Calu3 (cell line): Measurements from ENCODE around the gene INTS6. TPM values are rescaled to one million over a fixed set of nuclear protein-coding genes. Genes with fewer than 3 reads are reported as not detected.

Experiments
- BruUV-seq: library from RNA; stranded (reverse); fragments of 400-500 nt; replicated peaks from 2 replicates; lab custom pipeline; 2021; lab: Mats Ljungman, UMichigan
- CTCF ChIA-PET: fragments of 300-600 bp; sonication (Branson Sonifier 250); formaldehyde crosslinking; loops from one replicate; lab custom pipeline; 2022; ENCODE audit warnings: antibody characterized with exemption; lab: Charles Lee
- DNase-seq: peaks from one replicate; pipeline ENCODE4 v3.0.0; 2022
- H3K27ac Mint-ChIP-seq: one replicate; pipeline ENCODE4 v1.8.0; 2022; ENCODE audit warnings: mixed read lengths; ENCODE audit not compliant: unreplicated experiment
- H3K27me3 Mint-ChIP-seq: one replicate; pipeline ENCODE4 v1.8.0; 2022; ENCODE audit warnings: mixed read lengths; ENCODE audit not compliant: unreplicated experiment
- H3K36me3 Mint-ChIP-seq: one replicate; pipeline ENCODE4 v1.8.0; 2022; ENCODE audit warnings: mild to moderate bottlenecking, moderate library complexity, mixed read lengths; ENCODE audit not compliant: insufficient read depth, unreplicated experiment
- H3K4me1 Mint-ChIP-seq: one replicate; pipeline ENCODE4 v1.8.0; 2022; ENCODE audit warnings: mild to moderate bottlenecking, low read depth, mixed read lengths; ENCODE audit not compliant: unreplicated experiment
- H3K4me3 Mint-ChIP-seq: one replicate; pipeline ENCODE4 v1.8.0; 2022; ENCODE audit warnings: mild to moderate bottlenecking, low read depth, moderate library complexity, mixed read lengths; ENCODE audit not compliant: unreplicated experiment
- H3K9me3 Mint-ChIP-seq: one replicate; pipeline ENCODE4 v1.8.0; 2022; ENCODE audit warnings: low read depth, mixed read lengths; ENCODE audit not compliant: unreplicated experiment
- intact Hi-C: fragments of 100-400 bp; cut with micrococcal nuclease; formaldehyde crosslinking; loops from one replicate; pipeline ENCODE4 v1.10.0; 2022; ENCODE audit not compliant: unreplicated experiment
- total RNA-seq: library from RNA; stranded (reverse); gene quantifications from 2 replicates; pipeline ENCODE4 v1.2.3, GENCODE V29; 2022
- TF ChIP-seq, protein P1 (sequence below): fragments of 200-600 bp; IDR thresholded peaks from one replicate; pipeline ENCODE4 v1.8.0; 2022; ENCODE audit warnings: antibody characterized with exemption; ENCODE audit not compliant: unreplicated experiment

INTS6 gene
- total RNA-seq, 1 experiment from 2014 or later: 25.3 TPM

GRCh38 chr13:51412431-51412830, 40.4 kb downstream of the INTS6 start:
- Mint-ChIP-seq H3K27me3 (no peaks in the 10 kb centered on the region), H3K4me3 (no peak overlapping the region), H3K4me1 (no peaks in the 10 kb centered on the region), H3K27ac (no peak overlapping the region), H3K36me3 (no peaks in the 10 kb centered on the region), H3K9me3 (no peaks in the 10 kb centered on the region)
- intact Hi-C loops: no loop called here
- TF ChIP-seq, protein P1, sequence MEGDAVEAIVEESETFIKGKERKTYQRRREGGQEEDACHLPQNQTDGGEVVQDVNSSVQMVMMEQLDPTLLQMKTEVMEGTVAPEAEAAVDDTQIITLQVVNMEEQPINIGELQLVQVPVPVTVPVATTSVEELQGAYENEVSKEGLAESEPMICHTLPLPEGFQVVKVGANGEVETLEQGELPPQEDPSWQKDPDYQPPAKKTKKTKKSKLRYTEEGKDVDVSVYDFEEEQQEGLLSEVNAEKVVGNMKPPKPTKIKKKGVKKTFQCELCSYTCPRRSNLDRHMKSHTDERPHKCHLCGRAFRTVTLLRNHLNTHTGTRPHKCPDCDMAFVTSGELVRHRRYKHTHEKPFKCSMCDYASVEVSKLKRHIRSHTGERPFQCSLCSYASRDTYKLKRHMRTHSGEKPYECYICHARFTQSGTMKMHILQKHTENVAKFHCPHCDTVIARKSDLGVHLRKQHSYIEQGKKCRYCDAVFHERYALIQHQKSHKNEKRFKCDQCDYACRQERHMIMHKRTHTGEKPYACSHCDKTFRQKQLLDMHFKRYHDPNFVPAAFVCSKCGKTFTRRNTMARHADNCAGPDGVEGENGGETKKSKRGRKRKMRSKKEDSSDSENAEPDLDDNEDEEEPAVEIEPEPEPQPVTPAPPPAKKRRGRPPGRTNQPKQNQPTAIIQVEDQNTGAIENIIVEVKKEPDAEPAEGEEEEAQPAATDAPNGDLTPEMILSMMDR: no peak
- BruUV-seq: no TSS peak
- DNase-seq: no peak
- CTCF ChIA-PET: interaction anchor here (0.6 kb wide), 1 partner anchor 221 kb away, joined by 5 read pairs; no protein-coding TSS in a partner anchor

DNA sequence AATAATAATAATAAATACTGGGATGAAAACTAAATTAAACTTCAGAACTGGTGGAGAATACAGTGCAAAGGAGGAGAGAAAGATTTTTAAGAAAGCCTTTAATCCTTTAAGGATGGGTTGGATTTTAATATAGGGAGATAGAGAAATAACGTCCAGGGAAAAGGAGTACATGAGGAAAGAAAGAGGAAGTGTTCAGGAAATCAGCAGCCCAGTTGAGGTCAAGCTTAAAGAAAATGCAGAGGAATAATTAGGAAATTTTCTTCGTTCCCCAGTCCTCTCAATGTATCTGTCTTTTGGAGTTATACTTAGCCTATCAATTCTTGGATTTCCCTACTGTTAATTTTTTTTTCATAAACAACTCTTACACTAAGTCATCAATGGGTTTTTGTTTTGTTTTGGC, 47.7 kb downstream of the INTS6 start:
- Mint-ChIP-seq H3K4me1 (no peaks in the 10 kb centered on the region), H3K9me3 (no peaks in the 10 kb centered on the region), H3K27me3 (no peaks in the 10 kb centered on the region), H3K27ac (no peak overlapping the region), H3K4me3 (no peak overlapping the region), H3K36me3 (no peaks in the 10 kb centered on the region)
- TF ChIP-seq, protein P1: no peak
- no TSS peak for BruUV-seq
- intact Hi-C loops: no loop called here
- DNase-seq: no peak
- CTCF ChIA-PET: no interaction called here

GRCh38 chr13:51397262-51397941, 55.4 kb downstream of the INTS6 start:
- no peaks in the 10 kb centered on the region for H3K27me3 Mint-ChIP-seq
- H3K9me3 Mint-ChIP-seq: no peaks in the 10 kb centered on the region
- intact Hi-C loops: no loop called here
- CTCF ChIA-PET: no interaction called here
- no peak overlapping the region for H3K27ac Mint-ChIP-seq
- BruUV-seq: no TSS peak
- H3K4me3 Mint-ChIP-seq: no peak overlapping the region
- no peaks in the 10 kb centered on the region for H3K36me3 Mint-ChIP-seq
- TF ChIP-seq, protein P1: no peak
- no peak for DNase-seq
- no peaks in the 10 kb centered on the region for H3K4me1 Mint-ChIP-seq

DNA sequence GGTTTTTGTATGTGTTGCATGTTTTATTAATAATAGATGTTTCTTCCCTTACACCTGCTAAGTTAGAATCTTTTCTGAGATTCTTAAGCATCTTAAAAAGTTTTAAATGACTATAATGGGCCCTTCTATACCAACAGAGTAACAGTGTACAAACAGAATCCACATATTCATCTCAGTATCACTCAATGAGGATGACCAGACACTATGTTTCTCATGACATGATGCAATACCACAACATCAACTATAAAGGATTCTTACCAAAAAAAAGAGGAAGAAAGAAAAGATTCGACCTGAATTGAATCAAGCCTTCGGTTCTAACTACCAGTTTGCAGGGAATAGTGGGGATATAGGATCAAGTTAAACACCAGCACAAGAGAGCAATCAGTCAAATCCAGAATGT, 56.5 kb downstream of the INTS6 start:
- Mint-ChIP-seq H3K27ac (no peak overlapping the region), H3K9me3 (no peaks in the 10 kb centered on the region)

More for the DNA sequence above, 56.5 kb downstream of the INTS6 start:
- H3K36me3 Mint-ChIP-seq: peaks cover 5% of the 10 kb centered on the region
- CTCF ChIA-PET: no interaction called here
- BruUV-seq: no TSS peak
- H3K27me3 Mint-ChIP-seq: no peaks in the 10 kb centered on the region
- intact Hi-C loops: no loop called here
- H3K4me3 Mint-ChIP-seq: no peak overlapping the region
- TF ChIP-seq, protein P1: no peak
- H3K4me1 Mint-ChIP-seq: no peaks in the 10 kb centered on the region
- no peak for DNase-seq
